WTC11 (cell line): ENCODE results near the gene RPLP1. TPM values are rescaled to one million over a fixed set of nuclear protein-coding genes. Genes with fewer than 3 reads are reported as not detected.

Source experiments
- ATAC-seq: fragments of 200-7000 bp; cut with Tn5 transposase; 2 replicates; pipeline ENCODE4 v1.10.0; 2021; ENCODE audit warnings: mild to moderate bottlenecking, moderate library complexity
- CTCF ChIA-PET: fragments of 300-600 bp; sonication (Branson Sonifier 250); formaldehyde crosslinking; loops from one replicate; lab custom pipeline; 2021; ENCODE audit warnings: antibody characterized with exemption; lab: Charles Lee
- POLR2A ChIA-PET: fragments of 350-600 bp; sonication (Branson Sonifier 250); formaldehyde crosslinking; loops from one replicate; lab custom pipeline; 2021; ENCODE audit warnings: antibody characterized with exemption; lab: Charles Lee
- DNase-seq: peaks from one replicate; pipeline ENCODE4 v3.0.0; 2021; ENCODE audit warnings: low spot score
- H3K27ac Mint-ChIP-seq: 2 replicates; pipeline ENCODE4 v1.8.0; 2021; ENCODE audit warnings: mixed read lengths
- H3K27me3 Mint-ChIP-seq: 2 replicates; pipeline ENCODE4 v1.8.0; 2021; ENCODE audit warnings: low read depth, mild to moderate bottlenecking, moderate library complexity, mixed read lengths
- H3K36me3 Mint-ChIP-seq: 2 replicates; pipeline ENCODE4 v1.8.0; 2021; ENCODE audit warnings: mixed read lengths
- H3K4me1 Mint-ChIP-seq: 2 replicates; pipeline ENCODE4 v1.8.0; 2022; ENCODE audit warnings: mixed read lengths
- H3K4me3 Mint-ChIP-seq: 2 replicates; pipeline ENCODE4 v1.8.0; 2021; ENCODE audit warnings: mild to moderate bottlenecking, moderate library complexity, mixed read lengths
- H3K9me3 Mint-ChIP-seq: 2 replicates; pipeline ENCODE4 v1.8.0; 2021; ENCODE audit warnings: mixed read lengths
- ATF1 ChIP-seq: sonication (generic); formaldehyde crosslinking; IDR thresholded peaks from 2 replicates; pipeline ENCODE4 v1.8.1; 2023; ENCODE audit warnings: mild to moderate bottlenecking, moderate library complexity, missing genetic modification reagents
- ATF3 ChIP-seq: sonication (generic); formaldehyde crosslinking; conservative IDR thresholded peaks from 2 replicates; pipeline ENCODE4 v1.8.1; 2022; ENCODE audit warnings: mild to moderate bottlenecking, missing genetic modification reagents
- ERG ChIP-seq: fragments of 250-450 bp; sonication (Bioruptor Pico); IDR thresholded peaks from 2 replicates; pipeline ENCODE4 v1.8.0; 2021; ENCODE audit warnings: mild to moderate bottlenecking
- FOXK1 ChIP-seq: sonication (generic); formaldehyde crosslinking; IDR thresholded peaks from 2 replicates; pipeline ENCODE4 v1.8.0; 2022; ENCODE audit warnings: mild to moderate bottlenecking, moderate library complexity, missing genetic modification reagents
- IRF2 ChIP-seq: sonication (generic); formaldehyde crosslinking; IDR thresholded peaks from 2 replicates; pipeline ENCODE4 v1.8.0; 2022; ENCODE audit warnings: low read depth, missing genetic modification reagents, borderline replicate concordance
- MAX ChIP-seq: sonication (generic); formaldehyde crosslinking; IDR thresholded peaks from 2 replicates; pipeline ENCODE4 v1.8.0; 2022; ENCODE audit warnings: mild to moderate bottlenecking, missing genetic modification reagents
- MXD4 ChIP-seq: fragments of 250-450 bp; sonication (Bioruptor Pico); IDR thresholded peaks from 2 replicates; pipeline ENCODE4 v1.8.0; 2021; ENCODE audit warnings: mild to moderate bottlenecking, moderate library complexity, borderline replicate concordance
- NFATC4 ChIP-seq: fragments of 250-450 bp; sonication (Bioruptor Pico); IDR thresholded peaks from 2 replicates; pipeline ENCODE4 v1.9.0; 2021; ENCODE audit warnings: mild to moderate bottlenecking
- NR1H2 ChIP-seq: sonication (generic); formaldehyde crosslinking; IDR thresholded peaks from 2 replicates; pipeline ENCODE4 v1.9.0; 2021; ENCODE audit warnings: mild to moderate bottlenecking, moderate library complexity, missing genetic modification reagents
- PRRX2 ChIP-seq: fragments of 250-450 bp; sonication (Bioruptor Pico); IDR thresholded peaks from 2 replicates; pipeline ENCODE4 v1.8.0; 2021; ENCODE audit warnings: mild to moderate bottlenecking
- RORB ChIP-seq: fragments of 250-450 bp; sonication (Bioruptor Pico); IDR thresholded peaks from 2 replicates; pipeline ENCODE4 v1.9.0; 2021; ENCODE audit warnings: mild to moderate bottlenecking
- SP1 ChIP-seq: sonication (generic); formaldehyde crosslinking; conservative IDR thresholded peaks from 2 replicates; pipeline ENCODE4 v1.8.1; 2022; ENCODE audit warnings: missing genetic modification reagents
- TCF7 ChIP-seq: sonication (generic); formaldehyde crosslinking; IDR thresholded peaks from 2 replicates; pipeline ENCODE4 v1.8.0; 2022; ENCODE audit warnings: mild to moderate bottlenecking, low read depth, missing genetic modification reagents, moderate library complexity
- TEAD1 ChIP-seq: sonication (generic); formaldehyde crosslinking; IDR thresholded peaks from 2 replicates; pipeline ENCODE4 v1.8.0; 2022; ENCODE audit warnings: mild to moderate bottlenecking, missing genetic modification reagents
- TP53 ChIP-seq: sonication (generic); formaldehyde crosslinking; IDR thresholded peaks from 2 replicates; pipeline ENCODE4 v1.8.1; 2023; ENCODE audit warnings: mild to moderate bottlenecking, missing genetic modification reagents
- ZNF219 ChIP-seq: sonication (generic); formaldehyde crosslinking; IDR thresholded peaks from 2 replicates; pipeline ENCODE4 v1.8.0; 2023; ENCODE audit warnings: missing genetic modification reagents, mild to moderate bottlenecking, borderline replicate concordance
- ZNF416 ChIP-seq: fragments of 250-450 bp; sonication (Bioruptor Pico); IDR thresholded peaks from 2 replicates; pipeline ENCODE4 v1.9.0; 2021; ENCODE audit warnings: mild to moderate bottlenecking, inconsistent platforms
- ZNF425 ChIP-seq: fragments of 250-450 bp; sonication (Bioruptor Pico); conservative IDR thresholded peaks from 2 replicates; pipeline ENCODE4 v1.9.0; 2021; ENCODE audit warnings: mild to moderate bottlenecking
- ZNF671 ChIP-seq: fragments of 250-450 bp; sonication (Bioruptor Pico); IDR thresholded peaks from 2 replicates; pipeline ENCODE4 v1.8.0; 2021; ENCODE audit warnings: mild to moderate bottlenecking
- total RNA-seq: library from RNA; stranded (reverse); gene quantifications from 3 replicates; pipeline ENCODE4 v1.2.3, GENCODE V29; 2021

The RPLP1 gene
- total RNA-seq, 1 experiment from 2014 or later: 2,441 TPM

GRCh38 chr15:69456208-69457166 lies 3.9 kb downstream of the RPLP1 start (continued):
- TF ChIP-seq NFATC4 (CRISPR knock-in tag) (peak; percentile 69), TCF7 (CRISPR knock-in tag) (no peak), ATF1 (no peak), ZNF425 (0 out of 2 replicates have a peak, but pooled peaks have one; percentile 12), PRRX2 (CRISPR knock-in tag) (peak; percentile 0; the same call in 1 of the 2 replicates), IRF2 (no peak), ZNF416 (peak; percentile 48; the same call in 1 of the 2 replicates), TEAD1 (0 out of 2 replicates have a peak, but pooled peaks have one; percentile 36)

GRCh38 chr15:69457304-69458280 lies 5.0 kb downstream of the RPLP1 start:
- no peaks in the 10 kb centered on the region; the same call in 1 of the 2 replicates for H3K27me3 Mint-ChIP-seq

More at GRCh38 chr15:69457304-69458280, 5.0 kb downstream of the RPLP1 start:
- no peaks in the 10 kb centered on the region for H3K9me3 Mint-ChIP-seq
- ChIA-PET POLR2A (interaction anchor here (0.5 kb wide), 1 partner anchor 644 kb away, joined by 3 read pairs; no protein-coding TSS in a partner anchor), CTCF (interaction anchor here (0.9 to 1.1 kb wide), 2 partner anchors 9 to 10 kb away, joined by 3 to 6 read pairs; no protein-coding TSS in a partner anchor)
- H3K4me3 Mint-ChIP-seq: no peak overlapping the region
- TF ChIP-seq ATF3 (CRISPR knock-in tag): no peak
- TF ChIP-seq RORB (CRISPR knock-in tag): no peak
- TF ChIP-seq ZNF671 (CRISPR knock-in tag): 0 out of 2 replicates have a peak, but pooled peaks have one; percentile 36
- TF ChIP-seq FOXK1 (CRISPR knock-in tag): no peak
- no peak for TF ChIP-seq NR1H2 (CRISPR knock-in tag)
- no peak for TF ChIP-seq ZNF219 (CRISPR knock-in tag)
- peak; percentile 27; the same call in 1 of the 2 replicates for TF ChIP-seq SP1 (CRISPR knock-in tag)
- no peak for TF ChIP-seq TP53 (CRISPR knock-in tag)
- TF ChIP-seq ZNF425: peak; percentile 35; the same call in 1 of the 2 replicates
- TF ChIP-seq NFATC4 (CRISPR knock-in tag): peak; percentile 50
- no peak for TF ChIP-seq MAX (CRISPR knock-in tag)
- no peak for TF ChIP-seq MXD4
- TF ChIP-seq PRRX2 (CRISPR knock-in tag): peak; percentile 83
- 0 out of 2 replicates have a peak, but pooled peaks have one; percentile 9 for TF ChIP-seq ERG (CRISPR knock-in tag)
- H3K4me1 Mint-ChIP-seq: peaks cover 26% of the 10 kb centered on the region
- peak; percentile 16 for ATAC-seq
- peak overlapping the region; percentile 67 for H3K27ac Mint-ChIP-seq
- no peak for DNase-seq
- H3K36me3 Mint-ChIP-seq: peaks cover 39% of the 10 kb centered on the region
